Liver (tissue), 9 donors: ENCODE measurements around the gene KRTAP5-10. TPM values are rescaled to one million over a fixed set of nuclear protein-coding genes. Genes with fewer than 3 reads are reported as not detected.

Source experiments
- DNase-seq: peaks from one replicate; pipeline ENCODE4 v3.0.0-alpha.2; 2017; ENCODE audit warnings: low spot score
- H3K27ac ChIP-seq, 2 donors: one replicate each; pipeline ENCODE4 v1.7.0; 2013; ENCODE audit warnings: inconsistent platforms in 2 of 2, low read length in 2 of 2, control low read depth in 1 of 2, low read depth in 1 of 2, mild to moderate bottlenecking in 1 of 2
- H3K27me3 ChIP-seq, 4 donors: one replicate each; pipeline versions ENCODE4 v1.6.1 to v1.7.0; 2013; ENCODE audit warnings: low read length in 3 of 4, inconsistent platforms in 1 of 4, mild to moderate bottlenecking in 1 of 4, moderate library complexity in 1 of 4; ENCODE audit not compliant: control insufficient read depth in 4 of 4, insufficient read depth in 4 of 4
- H3K36me3 ChIP-seq, 4 donors: one replicate each; pipeline versions ENCODE4 v1.6.1 to v1.7.0; 2013; ENCODE audit warnings: low read length in 3 of 4, mild to moderate bottlenecking in 3 of 4, low read depth in 1 of 4, moderate library complexity in 1 of 4; ENCODE audit not compliant: control insufficient read depth in 4 of 4, insufficient read depth in 3 of 4
- H3K4me1 ChIP-seq, 4 donors: one replicate each; pipeline versions ENCODE4 v1.6.1 to v1.7.0; 2013; ENCODE audit warnings: low read length in 3 of 4, mild to moderate bottlenecking in 3 of 4, moderate library complexity in 1 of 4; ENCODE audit not compliant: control insufficient read depth in 4 of 4, insufficient read depth in 4 of 4
- H3K4me3 ChIP-seq, 3 donors: one replicate each; pipeline versions ENCODE4 v1.6.1 to v1.7.0; 2013; ENCODE audit warnings: low read length in 3 of 3, control low read depth in 1 of 3, low read depth in 1 of 3, mild to moderate bottlenecking in 1 of 3
- H3K9ac ChIP-seq, 2 donors: one replicate each; pipeline ENCODE4 v1.7.0; 2013; ENCODE audit warnings: low read length in 2 of 2, mild to moderate bottlenecking in 2 of 2, moderate library complexity in 2 of 2, control low read depth in 1 of 2, low read depth in 1 of 2
- H3K9me3 ChIP-seq, 4 donors: one replicate each; pipeline versions ENCODE4 v1.6.1 to v1.7.0; 2013; ENCODE audit warnings: low read length in 3 of 4; ENCODE audit not compliant: control insufficient read depth in 4 of 4
- ATF3 ChIP-seq: IDR thresholded peaks from 2 replicates; pipeline ENCODE4 v1.6.1; 2016; ENCODE audit warnings: antibody characterized with exemption
- CTCF ChIP-seq: fragments of 150-350 bp; IDR thresholded peaks from 2 replicates; pipeline ENCODE4 v1.5.1; 2017; ENCODE audit warnings: improper control_type of control experiment, low read depth, low read length; ENCODE audit not compliant: missing input control
- EGR1 ChIP-seq, 2 donors: IDR thresholded peaks; 2 replicates each; pipeline ENCODE4 v1.6.1; 2016 to 2018; ENCODE audit warnings: antibody characterized with exemption in 2 of 2, low read depth in 2 of 2
- FOXA1 ChIP-seq: IDR thresholded peaks from 2 replicates; pipeline ENCODE4 v1.6.1; 2016; ENCODE audit warnings: antibody characterized with exemption
- GABPA ChIP-seq, 2 donors: IDR thresholded peaks in 1 of 2; conservative IDR thresholded peaks in 1 of 2; 2 replicates each; pipeline ENCODE4 v1.6.1; 2016; ENCODE audit warnings: antibody characterized with exemption in 2 of 2, mild to moderate bottlenecking in 1 of 2, moderate library complexity in 1 of 2
- HNF4A ChIP-seq, 2 donors: conservative IDR thresholded peaks; 2 replicates each; pipeline ENCODE4 v1.6.1; 2016; ENCODE audit warnings: antibody characterized with exemption in 2 of 2, mild to moderate bottlenecking in 2 of 2
- HNF4G ChIP-seq: IDR thresholded peaks from 2 replicates; pipeline ENCODE4 v1.6.1; 2016; ENCODE audit warnings: antibody characterized with exemption
- JUND ChIP-seq, 2 donors: IDR thresholded peaks; 2 replicates each; pipeline ENCODE4 v1.6.1; 2016; ENCODE audit warnings: antibody characterized with exemption in 2 of 2
- MAX ChIP-seq: IDR thresholded peaks from 2 replicates; pipeline ENCODE4 v1.6.1; 2016; ENCODE audit warnings: antibody characterized with exemption
- NR2F2 ChIP-seq: IDR thresholded peaks from 2 replicates; pipeline ENCODE4 v1.6.1; 2016; ENCODE audit warnings: antibody characterized with exemption
- RAD21 ChIP-seq, 2 donors: IDR thresholded peaks; 2 replicates each; pipeline ENCODE4 v1.6.1; 2016; ENCODE audit warnings: antibody characterized with exemption in 2 of 2, mild to moderate bottlenecking in 2 of 2
- REST ChIP-seq: IDR thresholded peaks from 2 replicates; pipeline ENCODE4 v1.6.1; 2016; ENCODE audit warnings: antibody characterized with exemption, mild to moderate bottlenecking
- SP1 ChIP-seq: IDR thresholded peaks from 2 replicates; pipeline ENCODE4 v1.6.1; 2018; ENCODE audit warnings: antibody characterized with exemption, mild to moderate bottlenecking
- TAF1 ChIP-seq: conservative IDR thresholded peaks from 2 replicates; pipeline ENCODE4 v1.6.1; 2016; ENCODE audit warnings: antibody characterized with exemption, mild to moderate bottlenecking
- YY1 ChIP-seq: IDR thresholded peaks from 2 replicates; pipeline ENCODE4 v1.6.1; 2016; ENCODE audit warnings: antibody characterized with exemption, mild to moderate bottlenecking
- WGBS: extraction: QIAGEN DNeasy Blood & Tissue Kit; methylation state at CpG from one replicate; pipeline ENCODE4 v1.1.7; 2013; 5-methylcytosine and 5-hydroxymethylcytosine counted together
- polyA plus RNA-seq, 2 donors: library from polyadenylated mRNA; stranded (reverse) in 1 of 2; unstranded in 1 of 2; fragments of 200-250 nt in 1 of 2; fragments of >200 nt in 1 of 2; fragmentation: Nextera tagmentation in 1 of 2; extraction: Ambion mirVana in 1 of 2; gene quantifications; one replicate each; pipeline versions ENCODE4 v1.2.1 to v1.2.3, GENCODE V29; 2013 to 2015
- total RNA-seq, 2 donors: library from RNA; depleted of rRNA; stranded (reverse); fragments of >200 nt; gene quantifications; one replicate each; pipeline ENCODE4 v1.2.3, GENCODE V29; 2014
- donor health status: healthy.
- donor health status: healthy.
- donor health status: healthy.
- donor health status: healthy.
- donor health status: healthy.

The KRTAP5-10 gene
- total and polyA plus RNA-seq, 4 donors = 0.14 TPM; not detected in 3

GRCh38 chr11:71558996-71559395 is 6.4 kb upstream of the KRTAP5-10 start:
- Histone ChIP-seq H3K9me3 (no peaks in the 10 kb centered on the region), H3K4me1 (peaks cover 0 to 3% (median 2%) of the 10 kb centered on the region in 4 donors), H3K27me3 (no peaks in the 10 kb centered on the region), H3K9ac (no peak overlapping the region), H3K4me3 (no peak overlapping the region), H3K36me3 (no peaks in the 10 kb centered on the region), H3K27ac (no peak overlapping the region)
- 89% methylated on average over 1 of the region's 1 CpG for WGBS
- no peak for DNase-seq
- TF ChIP-seq GABPA (IDR thresholded peaks at IDR 0.05 in 1 of 2, conservative IDR thresholded peaks at IDR 0.05 in 1 of 2) (no peak), EGR1 (IDR thresholded peaks at IDR 0.05; ENCODE audit: low read depth in 2 of 2) (no peak), ATF3 (no peak), NR2F2 (no peak), CTCF (no peak), SP1 (no peak)

GRCh38 chr11:71562120-71562519 is 3.2 kb upstream of the KRTAP5-10 start:
- no peak for DNase-seq
- Histone ChIP-seq H3K4me3 (no peak overlapping the region), H3K4me1 (peaks cover 0 to 4% (median 3%) of the 10 kb centered on the region in 4 donors), H3K9ac (no peak overlapping the region), H3K36me3 (no peaks in the 10 kb centered on the region), H3K27me3 (no peaks in the 10 kb centered on the region), H3K27ac (no peak overlapping the region), H3K9me3 (no peaks in the 10 kb centered on the region)
- TF ChIP-seq REST = no peak
- TF ChIP-seq FOXA1 = no peak
- no peak for TF ChIP-seq HNF4G
- TF ChIP-seq EGR1 (IDR thresholded peaks at IDR 0.05; ENCODE audit: low read depth in 2 of 2) = no peak
- no peak for TF ChIP-seq HNF4A (conservative IDR thresholded peaks at IDR 0.05)
- no peak for TF ChIP-seq YY1
- TF ChIP-seq RAD21 (IDR thresholded peaks at IDR 0.05) = no peak
- no peak for TF ChIP-seq JUND (IDR thresholded peaks at IDR 0.05)
- no peak for TF ChIP-seq TAF1

- Histone ChIP-seq H3K27ac (no peak overlapping the region), H3K4me1 (peaks cover 0 to 4% (median 3%) of the 10 kb centered on the region in 4 donors), H3K9ac (no peak overlapping the region), H3K27me3 (no peaks in the 10 kb centered on the region), H3K4me3 (no peak overlapping the region), H3K9me3 (no peaks in the 10 kb centered on the region), H3K36me3 (no peaks in the 10 kb centered on the region)
- DNase-seq = peak; percentile 50
- 21% methylated on average over 8 of the region's 8 CpGs for WGBS
- TF ChIP-seq CTCF (peak; percentile 65), MAX (no peak), NR2F2 (no peak), REST (no peak), JUND (IDR thresholded peaks at IDR 0.05) (no peak), YY1 (no peak), GABPA (IDR thresholded peaks at IDR 0.05 in 1 of 2, conservative IDR thresholded peaks at IDR 0.05 in 1 of 2) (no peak), RAD21 (IDR thresholded peaks at IDR 0.05) (peak; percentile 84 to 92)
Observed at GRCh38 chr11:71563406-71563805, 2.0 kb upstream of the KRTAP5-10 start.
